Tibial nerve (tissue), 4 donors: ENCODE measurements around the gene ATIC. TPM values are rescaled to one million over a fixed set of nuclear protein-coding genes. Genes with fewer than 3 reads are reported as not detected.
"Not testable (repeated sequence)": the region's sequence is repeated elsewhere in the genome, so short reads cannot be mapped to it uniquely, and the experiment has no call there.

Experiments
- DNase-seq, 2 donors: peaks; one replicate each; pipeline ENCODE4 v3.0.0-alpha.2; 2019; ENCODE audit warnings: low spot score in 2 of 2
- H3K27ac ChIP-seq, 4 donors: fragments of 200-600 bp; sonication (generic) in 3 of 4; one replicate each; pipeline ENCODE4 v1.5.1; 2017 to 2019; ENCODE audit warnings: mild to moderate bottlenecking in 1 of 4
- H3K27me3 ChIP-seq, 2 donors: fragments of 200-600 bp; sonication (generic) in 1 of 2; one replicate each; pipeline versions ENCODE4 v1.5.1 to v1.6.0; 2017 to 2019
- H3K36me3 ChIP-seq, 3 donors: fragments of 200-600 bp; sonication (generic); one replicate each; pipeline ENCODE4 v1.5.1; 2018 to 2019
- H3K4me1 ChIP-seq, 4 donors: fragments of 200-600 bp; sonication (generic) in 3 of 4; one replicate each; pipeline ENCODE4 v1.5.1; 2017 to 2019
- H3K4me3 ChIP-seq, 4 donors: fragments of 200-600 bp; sonication (generic) in 3 of 4; one replicate each; pipeline ENCODE4 v1.5.1; 2017 to 2019; ENCODE audit warnings: mild to moderate bottlenecking in 1 of 4, moderate library complexity in 1 of 4
- H3K9me3 ChIP-seq, 4 donors: fragments of 200-600 bp; sonication (generic) in 3 of 4; one replicate each; pipeline ENCODE4 v1.5.1; 2017 to 2019
- EP300 ChIP-seq, 2 donors: sonication (generic); formaldehyde crosslinking; IDR thresholded peaks; one replicate each; pipeline ENCODE4 v1.6.1; 2017; ENCODE audit warnings: antibody characterized with exemption in 2 of 2, mild to moderate bottlenecking in 1 of 2
- POLR2A ChIP-seq, 2 donors: fragments of 450-650 bp; IDR thresholded peaks; one replicate each; pipeline ENCODE4 v1.6.1; 2017; ENCODE audit warnings: antibody characterized with exemption in 2 of 2, mild to moderate bottlenecking in 2 of 2, moderate library complexity in 2 of 2
- WGBS, 2 donors: methylation state at CpG; one replicate each; pipeline ENCODE4 v1.1.5; 2018; 5-methylcytosine and 5-hydroxymethylcytosine counted together
- total RNA-seq, 4 donors: library from RNA; depleted of rRNA; stranded (reverse); fragments of >200 nt; gene quantifications; one replicate each; pipeline ENCODE4 v1.1.0, GENCODE V29; 2016
- TF ChIP-seq, protein P1 (sequence below), 5 experiments: fragments of 200-600 bp in 3 of 5; fragments of 450-650 bp in 2 of 5; sonication (generic) in 3 of 5; IDR thresholded peaks; one replicate each; pipeline ENCODE4 v1.5.1; 2016 to 2019; ENCODE audit warnings: antibody characterized with exemption in 5 of 5, mild to moderate bottlenecking in 3 of 5, moderate library complexity in 2 of 5

Gene ATIC
- total RNA-seq, 4 donors from 2014 or later = 31.6 to 64.5 (median 44.9) TPM

DNA sequence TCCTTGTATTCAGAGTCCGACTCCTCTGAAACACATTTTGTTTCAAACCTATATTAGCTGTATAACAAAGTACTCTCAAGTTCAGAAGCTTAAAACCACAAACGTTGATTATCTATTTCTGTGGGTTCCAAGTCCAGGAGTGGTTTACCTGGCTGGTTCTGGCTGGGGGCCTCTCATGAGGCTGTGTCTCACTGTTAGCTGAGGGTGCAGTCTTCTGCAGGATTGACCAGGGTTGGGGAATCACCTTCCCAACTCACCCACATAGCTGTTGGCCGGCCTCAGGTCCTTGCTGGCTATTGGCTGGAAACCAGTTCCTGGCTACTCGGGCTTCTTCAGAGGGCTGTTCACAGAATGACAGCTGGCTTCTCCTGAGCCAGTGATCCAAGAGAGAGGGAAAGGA is 18.0 kb upstream of the ATIC start:
- H3K36me3 ChIP-seq = no peaks in the 10 kb centered on the region
- H3K4me1 ChIP-seq = no peaks in the 10 kb centered on the region
- 85 to 92% methylated on average over 4 of the region's 4 CpGs for WGBS, 2 donors
- H3K27me3 ChIP-seq = no peaks in the 10 kb centered on the region
- TF ChIP-seq, protein P1, sequence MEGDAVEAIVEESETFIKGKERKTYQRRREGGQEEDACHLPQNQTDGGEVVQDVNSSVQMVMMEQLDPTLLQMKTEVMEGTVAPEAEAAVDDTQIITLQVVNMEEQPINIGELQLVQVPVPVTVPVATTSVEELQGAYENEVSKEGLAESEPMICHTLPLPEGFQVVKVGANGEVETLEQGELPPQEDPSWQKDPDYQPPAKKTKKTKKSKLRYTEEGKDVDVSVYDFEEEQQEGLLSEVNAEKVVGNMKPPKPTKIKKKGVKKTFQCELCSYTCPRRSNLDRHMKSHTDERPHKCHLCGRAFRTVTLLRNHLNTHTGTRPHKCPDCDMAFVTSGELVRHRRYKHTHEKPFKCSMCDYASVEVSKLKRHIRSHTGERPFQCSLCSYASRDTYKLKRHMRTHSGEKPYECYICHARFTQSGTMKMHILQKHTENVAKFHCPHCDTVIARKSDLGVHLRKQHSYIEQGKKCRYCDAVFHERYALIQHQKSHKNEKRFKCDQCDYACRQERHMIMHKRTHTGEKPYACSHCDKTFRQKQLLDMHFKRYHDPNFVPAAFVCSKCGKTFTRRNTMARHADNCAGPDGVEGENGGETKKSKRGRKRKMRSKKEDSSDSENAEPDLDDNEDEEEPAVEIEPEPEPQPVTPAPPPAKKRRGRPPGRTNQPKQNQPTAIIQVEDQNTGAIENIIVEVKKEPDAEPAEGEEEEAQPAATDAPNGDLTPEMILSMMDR (IDR thresholded peaks at IDR 0.05) = no peak
- TF ChIP-seq EP300 (IDR thresholded peaks at IDR 0.05) = no peak
- no peak for TF ChIP-seq POLR2A (IDR thresholded peaks at IDR 0.05)
- H3K9me3 ChIP-seq = no peaks in the 10 kb centered on the region
- H3K4me3 ChIP-seq = no peak overlapping the region
- no peak overlapping the region for H3K27ac ChIP-seq
- no peak for DNase-seq

DNA sequence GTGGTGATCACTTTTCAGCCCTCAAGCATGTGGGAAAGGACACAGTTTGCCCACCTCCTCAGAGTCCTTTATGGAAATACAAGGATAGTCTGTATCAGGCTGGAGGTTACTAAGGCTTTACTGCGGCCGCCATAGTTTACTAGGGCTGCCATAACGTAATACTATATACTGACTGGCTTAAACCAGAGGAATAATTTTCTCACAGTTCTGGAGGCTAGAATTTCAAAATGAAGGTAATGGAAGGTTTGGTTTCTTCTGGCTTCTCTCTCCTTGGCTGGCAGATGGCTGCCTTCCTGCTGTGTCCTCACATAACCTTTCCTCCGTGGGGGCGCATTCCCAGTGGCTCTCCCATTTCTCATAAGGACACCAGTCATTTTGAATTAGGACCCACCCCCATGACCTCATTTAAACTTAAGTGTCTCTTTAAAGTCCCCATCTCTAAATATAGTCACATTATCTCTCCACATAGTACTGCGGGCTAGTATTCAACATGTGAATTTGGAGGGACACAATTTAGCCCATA is 12.5 kb upstream of the ATIC start:
- peaks cover 0 to 8% (median 0%) of the 10 kb centered on the region in 3 donors for H3K36me3 ChIP-seq
- H3K4me1 ChIP-seq = no peaks in the 10 kb centered on the region
- DNase-seq = no peak
- no peaks in the 10 kb centered on the region for H3K27me3 ChIP-seq
- 83% methylated on average over 6 of the region's 6 CpGs for WGBS, 2 donors
- H3K9me3 ChIP-seq = peaks cover 0 to 17% (median 0%) of the 10 kb centered on the region in 4 donors
- TF ChIP-seq, protein P1 (IDR thresholded peaks at IDR 0.05) = no peak
- TF ChIP-seq POLR2A (IDR thresholded peaks at IDR 0.05) = no peak
- no peak for TF ChIP-seq EP300 (IDR thresholded peaks at IDR 0.05)
- H3K27ac ChIP-seq = no peak overlapping the region
- H3K4me3 ChIP-seq = no peak overlapping the region

DNA sequence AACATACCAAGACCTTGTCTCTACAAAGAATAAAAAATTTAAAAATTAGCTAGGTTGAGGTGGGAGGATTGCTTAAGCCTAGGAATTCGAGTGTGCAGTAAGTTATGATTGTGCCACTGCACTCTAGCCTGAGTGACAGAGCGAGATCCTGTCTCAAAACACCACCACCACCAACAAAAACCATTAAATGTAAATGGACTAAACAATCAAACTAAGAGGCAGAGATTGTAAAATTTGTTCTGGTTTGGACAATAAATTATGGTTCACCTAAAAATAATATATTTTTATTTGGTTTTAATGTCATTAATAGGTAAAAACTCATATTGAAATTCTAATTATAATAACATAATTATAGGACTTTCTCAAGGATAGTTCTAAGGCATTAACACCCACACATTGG is 9.9 kb upstream of the ATIC start:
- Histone ChIP-seq H3K27me3 (no peaks in the 10 kb centered on the region), H3K36me3 (peaks cover 0 to 8% (median 0%) of the 10 kb centered on the region in 3 donors), H3K9me3 (peaks cover 0 to 17% (median 0%) of the 10 kb centered on the region in 4 donors), H3K27ac (no peak overlapping the region), H3K4me1 (no peaks in the 10 kb centered on the region), H3K4me3 (no peak overlapping the region)
- TF ChIP-seq, protein P1 (IDR thresholded peaks at IDR 0.05) = no peak
- no peak for TF ChIP-seq POLR2A (IDR thresholded peaks at IDR 0.05)
- no peak for TF ChIP-seq EP300 (IDR thresholded peaks at IDR 0.05)
- no peak for DNase-seq
- 88 to 90% methylated on average over 2 of the region's 2 CpGs for WGBS, 2 donors

DNA sequence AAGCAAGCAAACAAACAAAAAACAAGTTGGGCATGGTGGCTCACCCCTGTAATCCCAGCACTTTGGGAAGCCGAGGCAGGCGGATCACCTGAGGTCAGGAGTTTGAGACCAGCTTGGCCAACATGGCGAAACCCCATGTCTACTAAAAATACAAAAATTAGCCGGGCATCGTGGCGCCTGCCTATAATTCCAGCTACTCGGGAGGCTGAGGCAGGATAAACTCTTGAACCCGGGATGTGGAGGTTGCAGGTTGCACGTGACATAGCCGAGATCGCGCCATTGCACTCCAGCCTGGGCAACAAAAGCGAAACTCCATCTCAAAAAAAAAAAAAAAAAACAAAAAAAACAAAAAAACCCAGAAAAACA is 617 bp upstream of the ATIC start:
- not testable (repeated sequence) for H3K27me3 ChIP-seq, DNase-seq, H3K9me3 ChIP-seq
- WGBS, 2 donors = 51 to 52% methylated on average over 13 of the region's 13 CpGs
- H3K36me3 ChIP-seq = peaks cover 0 to 13% (median 0%) of the 10 kb centered on the region in 3 donors
- peak overlapping the region; percentile 61 to 81 (median 68) for H3K4me3 ChIP-seq
- H3K27ac ChIP-seq = peak overlapping the region; percentile 72 to 92 (median 82)
- H3K4me1 ChIP-seq = peaks cover 0 to 23% (median 8%) of the 10 kb centered on the region in 4 donors

DNA sequence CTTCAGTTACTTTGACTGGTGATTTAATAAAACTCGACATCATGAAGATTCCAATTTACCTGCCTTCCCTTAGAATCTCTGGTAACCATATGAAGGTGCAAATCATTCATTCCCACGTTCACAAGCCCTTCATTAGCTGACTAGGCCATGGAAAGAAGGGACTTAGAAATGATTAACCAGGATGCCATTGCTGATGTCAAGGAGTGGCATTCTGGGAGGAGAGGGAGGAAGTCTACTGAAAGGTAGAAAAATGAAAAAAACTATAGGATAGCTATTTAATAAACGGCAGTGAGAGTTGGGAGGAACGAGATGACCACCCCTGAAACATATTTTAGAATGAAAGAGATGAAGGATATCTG is 1.4 kb downstream of the ATIC start:
- WGBS, 2 donors = 88 to 90% methylated on average over 4 of the region's 4 CpGs
- H3K27ac ChIP-seq = peak overlapping the region in 2 of 4 donors; percentile 1 to 92
- peaks cover 0 to 24% (median 0%) of the 10 kb centered on the region in 3 donors for H3K36me3 ChIP-seq
- H3K27me3 ChIP-seq = no peaks in the 10 kb centered on the region
- H3K9me3 ChIP-seq = no peaks in the 10 kb centered on the region
- no peak overlapping the region for H3K4me3 ChIP-seq
- no peak for DNase-seq
- TF ChIP-seq, protein P1 (IDR thresholded peaks at IDR 0.05) = no peak
- no peak for TF ChIP-seq EP300 (IDR thresholded peaks at IDR 0.05)
- no peak for TF ChIP-seq POLR2A (IDR thresholded peaks at IDR 0.05)
- H3K4me1 ChIP-seq = peaks cover 0 to 23% (median 8%) of the 10 kb centered on the region in 4 donors

DNA sequence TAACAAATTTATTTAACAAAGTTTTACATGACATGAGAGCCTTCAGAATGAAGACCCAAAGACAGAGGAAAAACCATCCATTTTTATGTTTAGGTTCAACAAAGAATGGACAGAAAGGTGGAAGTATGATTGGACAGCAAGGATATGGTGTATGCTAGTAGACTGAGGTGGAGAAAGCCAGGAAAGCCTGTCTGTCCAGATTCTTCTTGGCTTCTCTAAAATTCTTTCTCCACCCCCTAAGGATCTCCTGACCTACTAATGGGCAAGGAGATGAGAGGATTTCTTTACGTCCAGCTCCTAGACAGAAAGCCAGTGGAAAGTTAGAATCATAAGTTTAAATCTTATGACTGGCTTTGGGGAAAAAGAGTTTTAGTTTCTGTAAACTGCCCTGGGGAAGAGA is 3.0 kb downstream of the ATIC start:
- Histone ChIP-seq H3K4me1 (peaks cover 0 to 23% (median 8%) of the 10 kb centered on the region in 4 donors), H3K27me3 (no peaks in the 10 kb centered on the region), H3K36me3 (peaks cover 0 to 41% (median 0%) of the 10 kb centered on the region in 3 donors), H3K27ac (no peak overlapping the region), H3K4me3 (no peak overlapping the region), H3K9me3 (no peaks in the 10 kb centered on the region)
- DNase-seq = no peak
- TF ChIP-seq EP300 (IDR thresholded peaks at IDR 0.05) (no peak), POLR2A (IDR thresholded peaks at IDR 0.05) (no peak)
- TF ChIP-seq, protein P1 (IDR thresholded peaks at IDR 0.05) = no peak
- 53 to 81% methylated on average over 1 of the region's 1 CpG for WGBS, 2 donors
